HG02763 (cell line): ENCODE measurements around the gene ANKRD13B.

Experiments used
- ATAC-seq: cut with Tn5 transposase; IDR thresholded peaks from one replicate; pipeline ENCODE4 v1.9.1; 2021; ENCODE audit warnings: mild to moderate bottlenecking, moderate library complexity; ENCODE audit not compliant: unreplicated experiment

The ANKRD13B gene

DNA sequence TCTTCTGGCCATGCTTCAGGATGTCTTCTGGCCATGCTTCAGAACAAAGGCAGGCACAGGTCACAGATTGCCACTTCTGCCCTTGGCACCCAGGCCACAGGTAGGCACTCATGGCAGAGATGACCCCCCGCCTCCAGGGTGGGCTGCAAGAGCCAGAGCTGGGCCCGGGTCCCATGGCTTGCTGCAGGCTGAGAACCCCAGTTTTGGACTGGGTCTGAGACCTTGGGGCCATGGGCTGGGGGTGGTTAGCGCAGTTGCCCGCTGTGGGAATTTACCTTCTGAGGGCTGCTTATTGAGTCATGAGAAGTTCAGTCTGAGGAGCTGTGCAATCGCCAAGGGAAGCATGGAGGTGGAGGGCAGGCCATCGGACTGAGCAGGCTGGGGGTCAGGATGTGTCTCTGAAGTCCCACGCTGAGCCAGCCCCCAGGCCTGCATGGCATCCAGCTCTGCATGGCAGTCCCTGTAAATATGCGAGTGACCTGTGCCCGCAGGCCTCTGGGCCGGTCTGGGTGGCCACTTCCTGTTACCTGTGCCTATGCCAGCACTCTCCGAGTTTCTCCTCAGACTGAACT lies 1.7 kb downstream of the ANKRD13B start:
- no peak for ATAC-seq

DNA sequence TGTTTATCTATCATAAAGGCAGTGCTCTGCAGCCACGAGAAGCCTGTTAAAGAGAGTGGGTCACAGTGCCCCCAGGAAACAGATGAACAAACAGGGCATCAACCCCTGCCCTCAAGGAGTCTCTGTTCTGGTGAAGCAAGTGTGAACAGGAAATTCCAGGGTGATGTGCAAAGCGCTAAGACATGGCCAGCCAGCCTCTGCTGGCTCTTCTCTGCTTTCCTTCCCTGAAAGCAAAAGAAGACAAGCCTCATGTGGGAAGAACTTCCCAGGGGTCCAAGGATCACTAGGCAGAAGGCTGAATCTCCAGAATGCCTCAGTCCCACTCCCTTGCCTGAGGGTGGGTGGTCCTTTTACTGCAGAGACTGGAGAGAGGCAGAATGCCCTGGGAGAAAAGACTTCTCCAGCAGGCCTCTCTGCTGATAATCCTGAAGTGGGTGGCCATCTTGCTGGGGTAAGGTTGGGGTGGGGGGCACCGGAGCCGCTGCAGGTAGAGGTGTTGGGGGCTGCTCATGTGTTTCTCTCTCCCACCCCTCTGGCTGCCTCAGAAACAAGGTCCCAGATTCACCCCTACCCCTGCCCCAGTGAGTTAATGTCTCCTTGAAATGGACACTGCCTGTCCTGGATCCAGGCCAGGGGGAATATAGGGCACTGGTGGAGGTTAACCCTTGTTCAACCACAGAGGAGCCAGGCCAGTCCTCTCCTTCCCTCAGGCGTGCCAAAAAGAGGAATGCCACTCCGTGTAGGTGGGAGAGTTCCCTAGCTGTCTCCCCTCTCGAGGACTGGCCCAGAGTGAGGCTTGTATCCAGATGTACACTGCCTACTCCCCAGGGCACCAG lies 2.4 kb downstream of the ANKRD13B start:
- ATAC-seq = no peak

DNA sequence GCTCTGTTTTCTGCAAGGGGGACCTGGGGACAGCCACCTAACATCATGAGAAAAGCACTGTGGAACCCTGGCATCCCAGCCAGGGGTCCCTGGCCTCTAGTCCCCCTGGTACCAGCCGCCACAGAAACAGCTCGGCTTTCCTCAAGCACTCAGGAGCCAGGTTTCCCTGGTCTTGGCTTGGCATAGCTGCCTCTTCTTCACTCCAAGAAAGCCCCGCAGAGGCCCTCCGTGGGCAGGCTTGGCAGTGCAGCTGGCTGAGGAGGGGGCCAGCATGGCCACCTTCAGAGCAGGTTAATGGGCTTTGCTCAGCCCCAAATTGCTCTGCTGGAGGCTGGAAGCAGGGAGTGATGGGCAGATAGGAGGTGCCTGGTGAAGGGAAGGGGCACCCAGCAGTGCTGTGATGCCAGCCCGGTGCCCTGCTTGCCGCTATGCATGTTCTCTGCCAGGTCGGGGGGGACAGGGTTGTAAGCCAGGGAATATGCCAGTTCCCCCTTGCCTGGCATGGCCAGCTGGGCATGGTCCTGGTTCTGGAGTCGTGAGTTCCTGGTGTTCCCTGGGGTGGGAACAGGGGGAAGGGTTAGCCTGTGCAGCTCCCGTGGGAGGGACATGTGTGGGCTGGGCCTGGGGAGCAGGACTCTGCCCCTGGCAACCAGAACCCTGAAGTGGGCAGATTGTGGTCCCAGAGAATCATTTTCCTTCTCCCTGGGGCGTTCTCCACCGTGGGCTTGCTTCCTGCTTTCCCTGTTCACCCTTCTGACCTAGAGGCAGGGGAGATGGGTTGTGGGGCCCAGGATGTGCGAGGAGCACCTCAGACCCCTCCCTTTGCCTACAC lies 3.2 kb downstream of the ANKRD13B start:
- ATAC-seq = no peak

DNA sequence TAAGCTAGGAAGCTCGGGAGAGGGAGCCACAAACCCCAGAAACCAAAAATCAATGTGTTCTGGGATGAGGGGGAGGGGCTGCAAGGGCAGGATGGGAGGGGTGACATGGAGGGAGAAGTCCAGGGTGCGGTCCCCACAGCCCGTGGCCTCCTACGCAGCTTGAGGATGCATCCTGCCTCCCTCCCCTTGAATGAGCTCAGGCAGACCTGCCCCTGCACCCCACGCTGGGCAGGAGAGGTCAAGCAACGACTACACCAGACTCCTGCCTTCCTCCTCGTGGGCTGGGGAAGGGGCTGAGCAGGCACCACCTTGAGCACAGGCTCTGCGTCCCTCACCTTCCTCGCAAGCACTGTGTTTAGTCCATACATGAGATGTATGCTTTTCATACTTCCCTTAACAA lies 3.9 kb downstream of the ANKRD13B start:
- no peak for ATAC-seq

DNA sequence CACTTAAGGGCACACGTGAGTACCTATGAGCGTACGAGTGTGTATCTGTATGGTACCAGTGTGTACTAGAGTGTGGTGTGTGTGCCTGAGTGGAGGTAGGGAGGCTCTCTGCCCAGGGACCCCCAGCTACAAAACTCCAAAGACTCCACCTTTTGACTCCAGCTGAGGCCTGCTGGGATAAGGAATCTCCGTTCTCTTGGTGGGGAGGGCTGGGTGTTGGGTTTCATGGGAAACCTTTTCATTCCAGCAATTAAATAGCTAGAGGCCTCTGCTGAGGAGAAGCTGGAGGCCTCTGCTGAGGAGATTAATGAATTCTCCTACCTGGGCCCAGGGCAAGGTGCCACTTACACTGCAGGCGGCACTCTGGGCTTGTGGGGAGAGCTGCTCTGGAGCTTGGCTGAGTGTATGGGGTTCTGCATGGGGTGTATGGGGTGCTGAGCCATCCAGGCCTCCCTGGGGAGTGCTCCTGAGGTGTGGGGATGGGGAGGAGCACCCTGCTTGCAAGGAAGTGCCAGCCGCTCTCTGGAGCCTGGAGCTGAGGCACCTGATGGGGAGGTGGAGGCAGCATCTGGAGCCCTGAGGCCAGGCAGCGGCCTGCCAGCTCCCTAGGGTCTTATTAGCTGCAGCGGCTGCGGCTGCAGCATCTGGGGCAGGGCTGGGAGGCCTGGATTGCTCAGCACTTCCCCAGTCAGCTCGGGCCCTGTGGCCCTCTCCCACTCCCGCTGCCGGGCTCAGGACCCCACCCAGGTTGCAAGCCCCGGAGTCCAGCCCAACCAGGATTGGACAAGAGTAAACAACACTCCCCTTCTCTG lies 4.6 kb downstream of the ANKRD13B start:
- ATAC-seq = no peak

DNA sequence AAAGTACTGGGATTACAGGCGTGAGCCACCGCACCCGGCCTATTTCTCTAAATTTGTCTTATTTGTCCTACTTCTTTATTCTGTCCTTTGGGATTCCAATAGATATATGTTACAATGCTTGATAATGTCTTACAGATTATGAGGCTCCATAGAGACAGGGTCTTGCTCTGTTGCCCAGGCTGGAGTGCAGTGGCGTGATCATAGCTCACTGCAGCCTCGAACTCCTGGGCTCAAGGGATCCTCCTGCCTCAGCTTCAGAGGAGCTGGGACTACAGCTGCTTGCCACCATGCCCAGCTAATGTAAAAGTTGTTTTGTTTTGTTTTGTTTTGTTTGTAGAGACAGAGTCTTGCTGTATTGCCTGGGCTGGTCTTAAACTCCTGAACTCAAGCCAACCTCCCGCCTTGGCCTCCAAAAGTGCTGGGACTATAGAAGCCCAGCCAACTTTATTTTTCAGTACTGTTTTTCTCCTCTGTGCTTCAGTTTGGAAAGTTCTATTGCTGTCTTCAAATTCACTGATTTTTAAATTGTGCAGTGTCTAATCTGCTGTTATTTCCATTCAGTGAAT lies 10.3 kb downstream of the ANKRD13B start:
- ATAC-seq = no peak

DNA sequence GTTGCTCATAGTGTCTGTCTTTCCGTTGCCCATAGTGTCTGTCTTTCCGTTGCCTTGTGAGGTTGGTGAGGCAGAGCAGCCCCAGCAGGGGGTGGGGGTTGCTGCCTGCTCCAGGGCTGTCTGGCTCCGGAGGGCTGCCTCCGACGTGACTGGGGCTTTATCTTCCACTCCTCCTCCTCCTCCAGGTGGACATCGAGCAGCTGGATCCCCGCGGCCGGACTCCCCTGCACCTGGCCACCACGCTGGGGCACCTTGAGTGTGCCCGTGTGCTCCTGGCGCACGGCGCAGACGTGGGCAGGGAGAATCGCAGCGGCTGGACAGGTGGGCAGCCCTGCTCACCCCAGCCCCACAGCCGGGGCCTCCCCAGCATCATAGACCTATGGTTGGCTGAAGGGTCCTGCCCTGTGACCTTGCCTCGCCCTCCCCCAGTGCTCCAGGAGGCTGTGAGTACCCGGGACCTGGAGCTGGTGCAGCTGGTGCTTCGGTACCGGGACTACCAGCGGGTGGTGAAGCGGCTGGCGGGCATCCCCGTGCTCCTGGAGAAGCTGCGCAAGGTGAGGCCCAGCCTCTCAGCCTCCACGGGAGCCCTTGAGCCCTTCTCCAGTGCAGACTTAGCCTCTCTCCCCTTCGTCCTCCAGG lies 14.7 kb downstream of the ANKRD13B start:
- ATAC-seq = no peak

DNA sequence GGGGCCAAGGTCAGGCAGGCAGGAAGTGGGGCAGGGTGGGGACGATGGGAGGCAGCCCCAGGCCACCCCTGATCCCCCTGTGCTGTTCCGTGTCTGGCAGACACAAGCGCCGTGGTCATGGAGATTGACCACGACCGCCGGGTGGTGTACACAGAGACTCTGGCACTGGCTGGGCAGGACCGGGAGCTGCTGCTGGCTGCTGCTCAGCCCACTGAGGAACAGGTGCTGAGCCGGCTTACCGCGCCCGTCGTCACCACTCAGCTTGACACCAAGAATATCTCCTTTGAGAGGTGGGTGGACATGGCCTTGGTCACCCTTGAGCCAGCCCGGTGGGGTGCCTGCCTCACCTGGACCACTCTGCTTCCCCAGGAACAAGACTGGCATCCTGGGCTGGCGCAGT lies 16.1 kb downstream of the ANKRD13B start:
- ATAC-seq = no peak

DNA sequence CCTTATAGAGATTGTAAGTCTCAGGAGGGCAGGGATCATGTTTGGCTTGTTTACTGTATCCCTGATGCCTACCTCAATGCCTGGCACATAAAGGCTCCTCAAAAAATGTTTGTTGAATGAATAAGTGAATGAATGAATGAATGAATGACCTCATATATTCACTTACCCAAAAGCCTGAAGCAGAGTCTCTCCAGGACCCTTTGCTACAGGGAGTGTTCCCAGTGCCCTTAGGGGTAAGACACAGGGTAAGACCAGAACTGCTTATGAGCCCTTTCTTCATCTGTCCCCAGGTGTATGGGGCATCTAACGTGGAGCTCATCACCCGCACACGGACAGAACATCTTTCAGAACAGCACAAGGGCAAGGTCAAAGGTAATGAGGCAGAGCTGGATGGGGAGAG lies 17.5 kb downstream of the ANKRD13B start:
- no peak for ATAC-seq

DNA sequence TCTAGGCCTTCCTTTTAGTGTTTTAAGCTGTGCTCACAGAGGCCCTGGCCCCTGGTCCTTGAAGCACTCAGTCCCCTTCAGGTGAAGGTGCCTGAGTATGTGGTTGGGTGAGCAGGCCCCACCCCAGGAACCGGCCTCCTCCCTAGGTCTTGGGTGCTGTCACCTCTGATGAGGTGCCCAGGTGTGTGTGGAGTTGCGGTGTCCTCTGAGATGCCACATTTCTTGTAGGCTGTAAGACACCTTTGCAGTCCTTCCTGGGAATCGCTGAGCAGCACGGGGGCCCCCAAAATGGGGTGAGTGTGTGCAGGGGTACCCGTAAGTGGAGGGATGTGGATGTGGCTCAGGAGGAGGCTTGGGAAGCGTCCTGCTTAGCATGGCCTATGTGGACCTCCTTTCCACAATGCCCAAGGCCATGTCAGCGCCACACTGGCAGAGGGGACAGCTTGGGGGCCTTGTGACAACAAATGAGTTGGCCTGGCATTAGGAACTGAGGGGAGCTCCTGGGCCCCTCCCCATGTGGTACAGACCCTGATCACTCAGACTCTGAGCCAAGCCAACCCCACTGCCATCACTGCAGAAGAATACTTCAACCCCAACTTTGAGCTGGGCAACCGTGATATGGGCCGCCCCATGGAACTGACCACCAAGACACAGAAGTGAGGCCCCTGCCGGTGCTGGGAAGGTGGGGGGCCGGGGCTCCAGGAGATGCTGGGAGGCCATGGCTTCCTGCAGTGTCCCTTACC lies 18.6 kb downstream of the ANKRD13B start:
- no peak for ATAC-seq

DNA sequence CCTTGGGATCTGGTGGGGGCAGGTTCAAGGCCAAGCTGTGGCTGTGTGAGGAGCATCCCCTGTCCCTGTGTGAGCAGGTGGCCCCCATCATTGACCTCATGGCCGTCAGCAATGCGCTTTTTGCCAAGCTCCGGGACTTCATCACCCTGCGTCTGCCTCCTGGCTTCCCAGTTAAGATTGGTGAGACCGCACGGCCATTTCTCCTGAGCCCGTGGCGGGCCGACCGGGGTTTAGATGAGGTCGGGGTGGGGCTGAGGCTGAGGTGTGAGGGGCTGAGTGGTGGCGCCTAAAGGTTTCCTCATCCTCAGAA lies 19.1 kb downstream of the ANKRD13B start:
- no peak for ATAC-seq

DNA sequence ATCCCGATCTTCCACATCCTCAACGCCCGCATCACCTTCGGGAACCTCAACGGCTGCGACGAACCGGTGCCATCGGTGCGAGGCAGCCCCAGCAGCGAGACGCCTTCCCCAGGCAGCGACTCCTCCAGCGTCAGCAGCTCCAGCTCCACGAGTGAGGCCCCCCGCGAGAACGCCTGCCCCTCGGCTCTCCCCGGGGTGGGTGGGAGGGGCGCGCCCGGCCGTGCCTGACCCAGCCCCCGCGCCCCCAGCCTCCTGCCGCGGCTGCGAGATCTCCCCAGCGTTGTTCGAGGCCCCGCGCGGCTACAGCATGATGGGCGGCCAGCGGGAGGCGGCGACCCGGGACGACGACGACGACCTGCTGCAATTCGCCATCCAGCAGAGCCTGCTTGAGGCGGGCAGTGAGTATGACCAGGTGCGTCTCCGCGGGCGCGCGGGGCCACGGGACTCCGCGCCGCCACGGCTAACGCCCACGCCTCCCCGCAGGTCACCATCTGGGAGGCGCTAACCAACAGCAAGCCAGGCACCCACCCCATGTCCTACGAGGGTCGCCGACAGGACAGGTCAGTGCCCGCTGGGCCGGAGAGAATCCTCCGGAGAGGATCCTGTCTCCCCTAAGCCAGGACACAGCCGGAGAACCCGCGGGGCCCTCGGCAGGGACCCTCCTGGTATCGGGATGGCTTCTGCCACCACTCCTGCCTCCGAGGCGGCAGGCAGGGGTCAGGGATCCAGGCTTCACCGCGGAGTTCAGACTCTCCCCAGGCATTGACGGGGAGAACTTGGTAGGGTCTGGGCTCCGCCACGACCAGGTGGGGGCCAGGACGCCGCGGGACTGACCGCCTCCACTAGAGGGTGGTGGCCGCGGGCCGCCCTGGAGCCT lies 19.7 kb downstream of the ANKRD13B start:
- no peak for ATAC-seq

DNA sequence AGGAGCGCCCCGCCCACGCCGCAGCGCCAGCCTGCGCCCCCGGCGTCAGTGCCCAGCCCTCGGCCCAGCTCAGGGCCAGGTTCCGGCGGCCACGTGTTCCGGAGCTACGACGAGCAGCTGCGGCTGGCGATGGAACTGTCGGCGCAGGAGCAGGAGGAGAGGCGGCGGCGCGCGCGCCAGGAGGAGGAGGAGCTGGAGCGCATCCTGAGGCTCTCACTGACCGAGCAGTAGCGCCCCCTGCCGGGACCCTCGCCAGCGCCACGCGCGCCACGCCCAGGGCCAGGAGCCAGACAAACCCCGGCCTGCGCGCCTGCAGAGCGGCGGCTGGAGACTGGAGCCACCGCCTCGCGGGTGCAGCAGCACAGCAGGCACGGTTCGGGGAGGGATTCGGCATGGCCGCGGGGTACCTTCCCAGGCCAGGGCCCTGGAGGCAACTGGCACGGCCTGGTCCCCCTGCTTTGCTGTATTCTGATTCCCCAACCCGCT lies 20.5 kb downstream of the ANKRD13B start:
- no peak for ATAC-seq

DNA sequence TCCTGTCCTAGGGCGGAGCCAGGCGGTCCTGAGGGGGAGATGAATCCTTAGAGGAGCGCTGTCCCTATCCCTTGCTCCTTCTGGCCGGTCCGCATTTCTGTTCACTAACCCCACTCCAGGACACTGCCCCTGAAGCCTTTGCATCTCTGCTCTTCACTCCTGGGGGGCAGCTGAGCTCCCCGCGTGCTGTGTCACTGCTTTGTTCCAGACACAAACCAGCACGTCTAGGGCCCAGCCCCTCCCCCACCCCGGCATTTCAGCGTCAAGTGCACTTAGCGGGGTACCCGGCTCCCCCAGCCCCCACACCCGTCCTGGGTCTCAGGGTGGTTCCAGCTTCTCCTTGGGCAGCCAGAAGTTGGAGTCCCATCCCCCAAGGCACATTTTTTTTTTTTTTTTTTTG lies 20.9 kb downstream of the ANKRD13B start:
- no peak for ATAC-seq

DNA sequence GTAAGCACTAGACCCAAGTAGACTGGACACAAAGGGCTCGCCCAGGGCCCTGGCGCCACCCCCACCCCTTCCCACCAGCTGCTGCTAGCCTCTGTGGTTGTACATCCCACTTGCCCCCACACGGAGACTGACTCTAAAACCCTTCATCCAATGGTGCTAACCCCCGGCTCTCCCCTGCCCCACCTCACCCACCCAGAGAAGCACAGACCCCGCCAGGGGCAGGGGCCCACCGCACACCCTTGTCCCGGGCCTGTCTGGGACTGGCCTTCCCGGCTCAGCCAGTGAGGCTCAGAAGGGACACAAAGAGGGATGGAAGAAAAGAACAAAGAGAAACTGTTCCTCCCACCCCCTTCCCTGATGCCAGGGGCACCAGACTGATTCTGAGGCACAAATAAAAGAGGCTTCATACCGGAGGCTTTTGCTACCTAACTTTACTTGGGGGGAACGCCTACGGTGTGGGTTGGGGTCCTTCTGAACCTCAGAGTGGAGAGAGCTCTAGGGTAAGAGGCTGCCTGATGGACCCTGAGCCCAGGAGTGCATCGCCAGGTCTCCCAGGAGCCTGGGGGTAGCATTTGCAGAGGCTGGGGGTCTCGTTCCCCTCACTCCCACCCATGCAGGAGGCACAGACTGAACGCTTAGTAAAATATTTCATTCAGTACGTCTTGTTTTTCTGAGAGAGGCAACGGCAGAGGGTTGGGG lies 21.6 kb downstream of the ANKRD13B start:
- ATAC-seq = no peak

DNA sequence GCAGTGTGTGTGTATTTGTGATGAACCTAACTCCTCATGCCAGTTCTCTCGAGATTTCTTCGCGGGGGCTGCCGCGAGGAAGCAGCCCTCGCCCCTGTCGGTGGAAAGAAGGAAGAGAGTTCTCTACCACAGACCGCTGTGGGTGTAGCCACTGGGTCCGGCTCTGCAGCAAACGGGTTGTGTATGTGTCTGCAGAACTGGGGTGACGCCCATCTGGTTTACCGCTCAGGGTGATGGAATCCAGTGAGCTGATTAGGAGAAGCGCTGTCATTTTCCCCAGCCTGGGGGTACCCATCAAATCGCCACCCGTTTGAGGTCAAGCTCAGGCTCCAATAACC lies 22.1 kb downstream of the ANKRD13B start:
- ATAC-seq = no peak

DNA sequence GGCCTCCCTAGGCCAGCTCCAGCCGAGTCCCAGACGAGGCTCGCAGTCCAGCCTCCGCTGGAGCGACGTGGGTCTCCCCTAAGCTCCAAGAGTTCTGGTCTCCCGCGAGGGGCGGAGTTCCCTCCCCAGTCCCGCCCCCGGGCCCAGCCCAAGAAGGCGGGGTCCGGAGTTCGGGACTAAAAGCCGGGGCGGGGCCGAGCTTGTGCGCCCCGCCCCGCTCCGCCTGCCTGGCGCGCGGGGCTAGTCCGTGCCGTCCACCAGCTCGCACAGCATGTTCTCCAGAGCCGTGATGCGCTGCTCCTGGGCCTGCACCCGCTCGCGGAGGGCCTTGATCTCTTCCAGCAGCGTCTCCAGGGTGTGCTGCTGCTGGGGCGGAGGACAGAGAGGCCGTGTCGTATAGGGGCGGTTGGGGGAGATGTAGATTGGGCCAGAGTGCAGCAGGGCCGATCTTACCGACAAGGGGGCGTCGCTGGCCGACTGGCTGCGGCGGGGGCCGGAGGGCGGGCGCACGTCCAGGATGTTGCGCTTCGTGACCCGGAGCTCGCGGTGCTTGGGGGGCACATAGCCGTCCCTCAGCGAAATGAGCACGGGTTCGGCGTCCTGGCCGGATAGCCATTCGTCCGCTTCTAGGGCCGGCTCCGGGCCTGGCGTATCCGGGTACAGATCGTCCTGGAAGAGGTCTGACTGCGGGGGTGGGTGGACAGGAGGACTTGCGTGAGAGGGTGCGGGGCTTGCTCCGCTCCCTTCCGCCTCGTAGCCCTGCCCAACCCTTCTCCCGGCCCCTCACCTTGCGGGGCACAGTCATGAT lies 22.8 kb downstream of the ANKRD13B start:
- peak; percentile 59 for ATAC-seq
